ENCODE results near the gene LRRC27. TPM values are rescaled to one million over a fixed set of nuclear protein-coding genes. Genes with fewer than 3 reads are reported as not detected.
A peak's percentile ranks its signal among the peaks of the same experiment; 100 is the strongest.

Gene LRRC27
- total and polyA plus RNA-seq, 2 experiments from 2014 or later, result 7.5 to 9.6 TPM

GRCh38 chr10:132410779-132411532, 79.0 kb downstream of the LRRC27 start:
- no peak overlapping the region for H3K4me3 ChIP-seq
- H3K36me3 ChIP-seq (ENCODE audit: low read depth), result no peaks in the 10 kb centered on the region
- 0 out of 2 replicates have a peak, but pooled peaks cover 3% of the 10 kb centered on the region for H3K4me1 ChIP-seq (ENCODE audit: insufficient read depth)
- no peaks in the 10 kb centered on the region for H4K20me1 ChIP-seq (ENCODE audit: insufficient read depth)
- H3F3A ChIP-seq (ENCODE audit: insufficient read depth), result no peaks in the 10 kb centered on the region
- H2AFZ ChIP-seq, result peak overlapping the region; percentile 76
- TF ChIP-seq EZH2 (IDR thresholded peaks at IDR 0.05; ENCODE audit: insufficient read depth, poor library complexity, severe bottlenecking) (no peak), EZH2phosphoT487 (IDR thresholded peaks at IDR 0.05; ENCODE audit: insufficient read depth, low read depth) (no peak)
- H3K9me3 ChIP-seq (ENCODE audit: low read depth), result no peaks in the 10 kb centered on the region
- no peak overlapping the region for H3K9ac ChIP-seq
- peak overlapping the region; percentile 39 for H3K4me2 ChIP-seq (ENCODE audit: unreplicated experiment)
- no peak overlapping the region for H3K27ac ChIP-seq
- in situ Hi-C loops (cut with MboI), result no loop called here
- WGBS, 2 experiments (ENCODE audit: low coverage in 1 of 2, low lambda C conversion rate in 2 of 2, missing lambda C conversion rate in 2 of 2), result 83 to 85% methylated on average over 27 of the region's 28 CpGs
- H3K9me2 ChIP-seq (ENCODE audit: insufficient read depth), result no peaks in the 10 kb centered on the region
- DNase-seq, result no peak
- no peaks in the 10 kb centered on the region for H3K27me3 ChIP-seq (replicated peaks; ENCODE audit: insufficient read depth)
- H3K79me2 ChIP-seq (ENCODE audit: insufficient read depth), result no peaks in the 10 kb centered on the region

GRCh38 chr10:132411561-132412253, 79.7 kb downstream of the LRRC27 start:
- WGBS, 2 experiments (ENCODE audit: low coverage in 1 of 2, low lambda C conversion rate in 2 of 2, missing lambda C conversion rate in 2 of 2), result 23 to 26% methylated on average over 23 of the region's 23 CpGs
- Histone ChIP-seq H2AFZ (peak overlapping the region; percentile 76), H3K36me3 (ENCODE audit: low read depth) (no peaks in the 10 kb centered on the region), H3K9me3 (ENCODE audit: low read depth) (no peaks in the 10 kb centered on the region), H4K20me1 (ENCODE audit: insufficient read depth) (no peaks in the 10 kb centered on the region), H3F3A (ENCODE audit: insufficient read depth) (no peaks in the 10 kb centered on the region), H3K9ac (no peak overlapping the region), H3K4me3 (no peak overlapping the region), H3K9me2 (ENCODE audit: insufficient read depth) (no peaks in the 10 kb centered on the region), H3K27ac (no peak overlapping the region), H3K4me1 (ENCODE audit: insufficient read depth) (0 out of 2 replicates have a peak, but pooled peaks cover 3% of the 10 kb centered on the region), H3K79me2 (ENCODE audit: insufficient read depth) (no peaks in the 10 kb centered on the region), H3K4me2 (ENCODE audit: unreplicated experiment) (peak overlapping the region; percentile 39), H3K27me3 (replicated peaks; ENCODE audit: insufficient read depth) (no peaks in the 10 kb centered on the region)
- peak; percentile 63 for DNase-seq
- TF ChIP-seq EZH2phosphoT487 (IDR thresholded peaks at IDR 0.05; ENCODE audit: insufficient read depth, low read depth) (no peak), EZH2 (IDR thresholded peaks at IDR 0.05; ENCODE audit: insufficient read depth, poor library complexity, severe bottlenecking) (no peak)
- in situ Hi-C loops (cut with MboI), result no loop called here

- Histone ChIP-seq H3K4me3 (no peak overlapping the region), H3K36me3 (ENCODE audit: low read depth) (no peaks in the 10 kb centered on the region), H3K9ac (no peak overlapping the region), H2AFZ (no peak overlapping the region), H3K4me1 (ENCODE audit: insufficient read depth) (0 out of 2 replicates have a peak, but pooled peaks cover 3% of the 10 kb centered on the region), H3F3A (ENCODE audit: insufficient read depth) (no peaks in the 10 kb centered on the region), H4K20me1 (ENCODE audit: insufficient read depth) (no peaks in the 10 kb centered on the region), H3K27me3 (replicated peaks; ENCODE audit: insufficient read depth) (no peaks in the 10 kb centered on the region), H3K79me2 (ENCODE audit: insufficient read depth) (no peaks in the 10 kb centered on the region), H3K9me2 (ENCODE audit: insufficient read depth) (no peaks in the 10 kb centered on the region), H3K27ac (no peak overlapping the region), H3K9me3 (ENCODE audit: low read depth) (no peaks in the 10 kb centered on the region), H3K4me2 (ENCODE audit: unreplicated experiment) (no peak overlapping the region)
- TF ChIP-seq EZH2phosphoT487 (IDR thresholded peaks at IDR 0.05; ENCODE audit: insufficient read depth, low read depth), result no peak
- TF ChIP-seq EZH2 (IDR thresholded peaks at IDR 0.05; ENCODE audit: insufficient read depth, poor library complexity, severe bottlenecking), result no peak
- no peak for DNase-seq
- in situ Hi-C loops (cut with MboI), result no loop called here
- WGBS, 2 experiments (ENCODE audit: low coverage in 1 of 2, low lambda C conversion rate in 2 of 2, missing lambda C conversion rate in 2 of 2), result 91% methylated on average over 29 of the region's 29 CpGs
These were observed 80.6 kb downstream of the LRRC27 start for GRCh38 chr10:132412316-132413192.
